Endometrial microvascular endothelial cells (primary cell): ENCODE data around the gene PIP5K1C. TPM values are rescaled to one million over a fixed set of nuclear protein-coding genes. Genes with fewer than 3 reads are reported as not detected.
"Not testable (repeated sequence)": the region's sequence is repeated elsewhere in the genome, so short reads cannot be mapped to it uniquely, and the experiment has no call there.

Source experiments
- in situ Hi-C: cut with HindIII; loops from 2 replicates; pipeline ENCODE4 v1.10.0; 2017; ENCODE audit warnings: low sequenced_read_pairs, low pct_unique_long_range_greater_than_20kb; ENCODE audit errors: inconsistent ontology term
- total RNA-seq: library from RNA; depleted of rRNA; stranded (reverse); fragments of >200 nt; gene quantifications from one replicate; pipeline ENCODE4 v1.2.3, GENCODE V29; 2015; ENCODE audit errors: inconsistent ontology term

Gene PIP5K1C
- total RNA-seq, 1 donor from 2014 or later = 38.0 TPM

DNA sequence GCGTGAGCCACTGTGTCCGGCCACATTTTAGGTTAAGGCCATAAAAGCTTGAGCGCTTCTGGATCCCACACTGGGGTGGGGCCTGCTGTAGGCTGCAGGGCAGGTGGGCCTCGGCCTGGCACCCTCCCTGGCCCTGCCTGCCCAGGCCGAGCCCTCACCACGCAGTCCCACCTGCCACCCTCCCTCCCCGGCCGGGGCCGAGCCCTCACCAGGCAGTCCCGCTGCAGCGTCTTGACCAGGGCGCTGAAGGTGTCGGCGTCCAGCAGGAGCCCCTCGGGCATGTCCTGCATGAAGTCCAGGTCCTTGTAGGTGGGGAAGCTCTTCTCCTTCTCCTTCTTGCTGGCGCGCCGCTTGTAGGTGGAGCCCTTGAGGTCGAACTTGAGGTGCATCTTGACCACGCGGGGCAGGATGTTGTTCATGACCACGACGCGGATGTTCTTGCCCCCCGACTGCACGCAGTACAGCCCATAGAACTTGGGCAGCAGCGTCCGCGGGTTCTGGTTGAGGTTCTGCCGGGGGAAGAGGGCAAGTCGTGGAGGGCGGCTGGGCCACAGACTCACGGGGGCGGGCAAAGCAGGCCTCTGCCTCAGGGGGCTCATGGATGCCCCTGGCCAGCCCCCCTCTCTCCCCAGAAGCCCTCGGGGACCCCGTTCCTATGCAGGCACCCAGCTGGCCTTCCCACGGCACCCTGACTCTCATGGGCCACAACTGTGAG lies 47.0 kb downstream of the PIP5K1C start:
- in situ Hi-C loops = no loop called here

DNA sequence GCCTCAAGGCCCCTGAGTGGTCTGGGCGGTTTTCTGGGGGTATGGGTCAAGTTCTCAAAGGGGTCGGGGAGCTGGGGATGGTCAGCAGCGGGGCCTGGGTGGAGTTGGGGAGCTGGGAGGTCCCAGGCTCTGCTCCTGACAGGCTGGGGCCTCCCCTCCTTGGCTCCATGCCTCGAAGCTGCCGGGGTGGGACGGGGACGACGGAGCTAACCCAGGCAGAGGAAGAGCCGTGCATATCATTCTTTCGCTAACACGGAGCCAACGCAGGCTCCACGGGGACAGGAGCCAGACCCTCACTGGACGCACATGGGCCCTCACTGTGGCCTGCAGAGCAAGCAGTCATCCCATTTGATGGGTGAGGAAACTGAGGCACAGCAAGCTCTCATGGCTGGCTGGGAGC lies 47.8 kb downstream of the PIP5K1C start:
- in situ Hi-C loops = no loop called here

DNA sequence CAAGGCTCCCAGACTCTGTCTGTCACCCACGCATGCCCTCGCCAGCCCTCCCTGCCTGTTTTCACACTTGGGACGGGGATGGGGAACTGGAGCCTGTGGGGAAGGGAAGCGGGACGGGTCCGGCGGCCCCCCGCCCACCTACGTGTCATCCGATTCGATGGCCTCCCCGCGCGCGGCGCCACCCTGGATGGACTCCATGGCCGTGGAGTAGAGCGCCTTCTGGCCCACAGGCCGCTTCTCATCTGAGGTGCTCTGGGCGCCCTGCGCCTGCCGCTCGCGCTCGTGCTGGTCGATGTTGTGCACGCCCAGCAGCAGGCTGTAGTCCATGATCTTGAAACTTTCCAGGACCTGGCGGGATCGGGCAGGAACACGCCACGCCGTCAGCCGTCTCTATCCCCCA lies 48.6 kb downstream of the PIP5K1C start:
- in situ Hi-C loops = no loop called here

GRCh38 chr19:3649888-3650287 lies 50.4 kb downstream of the PIP5K1C start:
- in situ Hi-C loops = no loop called here

- in situ Hi-C loops = no loop called here
Observed at GRCh38 chr19:3648037-3648905, 52.0 kb downstream of the PIP5K1C start.

- in situ Hi-C loops = not testable (repeated sequence)
Observed at GRCh38 chr19:3647102-3647501, 53.2 kb downstream of the PIP5K1C start.

- in situ Hi-C loops = no loop called here
Observed at GRCh38 chr19:3646336-3647092, 53.8 kb downstream of the PIP5K1C start.

DNA sequence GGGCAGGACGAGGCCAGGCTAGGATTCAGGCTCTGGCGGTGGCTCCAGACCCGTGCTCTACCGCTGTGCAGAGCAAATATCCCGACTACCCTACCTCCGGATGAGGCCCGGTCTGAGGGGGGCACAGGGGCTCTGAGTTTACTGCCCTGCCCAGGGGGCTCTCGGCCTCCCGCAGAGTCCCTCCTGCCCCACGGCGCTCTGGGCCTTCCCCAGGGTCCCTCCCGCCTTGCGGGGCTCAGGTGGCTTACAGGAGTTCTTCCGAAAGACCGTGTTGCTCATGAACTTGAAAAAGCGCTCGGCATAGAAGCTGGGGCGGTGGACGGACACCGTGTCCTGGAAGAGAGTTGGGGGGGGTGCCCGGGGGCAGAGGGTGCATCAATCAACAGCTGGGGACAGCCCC lies 54.5 kb downstream of the PIP5K1C start:
- in situ Hi-C loops = no loop called here

- in situ Hi-C loops = no loop called here
Observed at GRCh38 chr19:3645067-3645396, 55.2 kb downstream of the PIP5K1C start.

- in situ Hi-C loops = no loop called here
Observed at GRCh38 chr19:3644351-3645066, 55.8 kb downstream of the PIP5K1C start.

DNA sequence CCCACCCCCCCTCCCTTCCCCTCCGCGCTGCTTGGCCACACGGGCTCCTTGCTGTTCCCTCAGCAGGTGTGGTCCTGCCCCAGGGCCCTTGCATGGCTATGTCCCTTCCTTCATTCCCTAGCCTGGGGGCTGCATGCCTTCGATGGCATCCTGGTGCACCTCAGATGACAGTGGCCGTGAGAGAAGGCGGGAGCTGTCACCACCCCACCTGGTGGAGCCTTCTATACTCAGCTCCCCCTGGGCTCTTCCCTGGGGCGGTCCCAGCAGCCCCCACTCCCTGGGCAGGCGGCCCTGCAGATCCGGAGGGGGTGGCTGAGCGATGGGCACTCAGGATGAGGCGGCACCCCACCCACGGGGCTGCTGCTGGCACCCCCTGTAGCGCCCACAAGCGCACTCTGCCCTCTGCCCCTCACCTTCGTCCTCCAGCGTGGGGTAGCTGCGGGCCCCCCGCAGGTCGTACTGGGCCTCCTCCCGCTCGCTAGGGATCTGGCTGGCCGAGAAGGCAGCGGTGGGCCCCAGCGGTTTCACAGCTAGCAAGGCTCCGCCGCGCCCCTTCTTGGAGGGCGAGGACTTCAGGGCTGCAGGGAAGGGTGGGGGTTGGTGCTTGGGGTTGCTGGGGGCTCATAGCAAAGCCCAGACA lies 56.5 kb downstream of the PIP5K1C start:
- in situ Hi-C loops = no loop called here

GRCh38 chr19:3642987-3643673 lies 57.1 kb downstream of the PIP5K1C start:
- in situ Hi-C loops = no loop called here

DNA sequence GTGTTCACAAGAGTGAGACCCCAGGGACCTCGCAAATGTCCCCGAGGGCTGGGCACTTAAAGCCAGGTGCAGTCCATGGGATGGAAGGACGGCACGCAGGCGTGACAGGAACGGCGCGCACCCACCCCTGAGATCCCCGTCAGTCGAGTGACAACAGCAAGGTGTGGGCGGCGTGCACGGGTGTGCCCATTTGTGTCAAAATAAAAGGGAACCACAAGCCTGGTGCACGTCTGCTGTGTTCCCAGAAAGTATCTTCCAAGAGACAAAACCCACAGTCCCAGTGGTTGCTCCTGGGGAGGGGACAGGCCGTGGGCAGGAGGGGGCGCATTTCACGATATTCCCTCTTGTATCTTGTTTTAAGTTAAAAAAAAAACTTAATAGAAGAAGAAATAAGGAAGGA lies 58.0 kb downstream of the PIP5K1C start:
- in situ Hi-C loops = no loop called here

DNA sequence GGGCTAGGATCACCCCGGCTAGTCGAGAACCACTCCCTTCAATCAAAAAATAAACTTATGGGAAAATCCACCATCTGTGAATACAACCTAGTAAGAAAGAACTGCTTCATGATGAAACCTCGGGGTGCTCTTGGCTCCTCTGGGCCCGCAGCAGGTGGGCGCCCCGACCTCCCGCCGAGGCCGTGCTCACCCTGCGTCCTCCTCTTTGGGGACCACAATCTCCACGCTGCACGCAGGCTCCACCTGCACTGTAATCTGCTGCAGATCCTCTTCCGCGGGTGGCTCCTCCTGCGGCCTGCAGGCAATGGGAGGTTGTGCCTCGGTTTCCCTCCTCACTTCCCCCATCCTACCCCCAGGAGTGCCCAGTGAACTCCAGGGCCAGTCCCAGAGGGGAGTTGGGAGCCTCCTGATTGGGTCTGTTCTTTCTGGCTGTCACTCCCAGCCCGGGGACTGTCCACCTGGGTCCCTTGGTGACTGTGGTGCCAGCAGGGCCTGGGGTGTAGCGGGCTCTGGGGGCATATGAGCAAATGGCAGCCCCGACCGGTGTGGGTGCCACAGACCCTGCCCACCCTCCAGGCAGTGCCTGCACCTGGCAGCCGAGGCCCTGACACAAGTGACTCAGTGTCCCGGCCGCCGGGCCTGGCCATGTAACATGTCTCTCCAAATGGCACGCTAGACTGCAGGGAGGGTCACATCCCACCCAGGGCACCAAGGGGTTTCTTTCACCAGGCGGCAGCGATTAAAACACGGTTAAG lies 58.6 kb downstream of the PIP5K1C start:
- in situ Hi-C loops = no loop called here

DNA sequence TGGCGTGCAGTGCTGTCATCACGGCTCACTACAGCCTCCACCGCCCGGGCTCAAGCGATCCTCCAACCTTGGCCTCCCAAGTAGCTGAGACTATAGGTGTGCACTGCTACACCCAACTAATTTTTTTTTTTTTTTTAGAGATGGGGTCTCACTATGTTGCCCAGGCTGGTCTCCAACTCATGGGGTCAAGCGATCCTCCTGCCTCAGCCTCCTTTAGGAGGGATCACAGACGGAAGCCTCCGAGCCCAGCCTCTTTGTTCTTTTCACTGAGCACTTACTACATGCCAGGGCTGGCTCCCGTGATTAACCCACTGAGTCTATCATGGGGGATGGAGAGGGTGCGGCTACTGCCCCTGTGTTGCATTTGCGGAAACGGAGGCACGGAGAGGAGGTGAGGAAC lies 60.8 kb downstream of the PIP5K1C start:
- in situ Hi-C loops = no loop called here

- in situ Hi-C loops = no loop called here
Observed at GRCh38 chr19:3638208-3639193, 61.8 kb downstream of the PIP5K1C start.
